Karpas-422 (cell line): ENCODE results near the gene SAYSD1. TPM values are rescaled to one million over a fixed set of nuclear protein-coding genes. Genes with fewer than 3 reads are reported as not detected.

Experiments
- DNase-seq: peaks from one replicate; pipeline ENCODE4 v3.0.0-alpha.2; 2015
- H2AFZ ChIP-seq: fragments of 200-600 bp; sonication (generic); 2 replicates; pipeline ENCODE4 v1.6.1; 2014; ENCODE audit warnings: antibody characterized with exemption, low read length, mixed read lengths
- H3K27ac ChIP-seq: fragments of 200-600 bp; sonication (generic); 2 replicates; pipeline ENCODE4 v1.5.1; 2014; ENCODE audit warnings: mild to moderate bottlenecking, low read length, moderate library complexity
- H3K27me3 ChIP-seq: fragments of 200-600 bp; sonication (generic); 2 replicates; pipeline ENCODE4 v1.6.1; 2014; ENCODE audit warnings: low read length, mixed read lengths
- H3K36me3 ChIP-seq: fragments of 200-600 bp; sonication (generic); 2 replicates; pipeline ENCODE4 v1.6.1; 2014; ENCODE audit warnings: low read length, mixed read lengths; ENCODE audit not compliant: insufficient read depth
- H3K4me1 ChIP-seq: fragments of 200-600 bp; sonication (generic); 2 replicates; pipeline ENCODE4 v1.6.1; 2014; ENCODE audit warnings: mild to moderate bottlenecking, low read length, mixed read lengths
- H3K4me2 ChIP-seq: fragments of 200-600 bp; sonication (generic); 2 replicates; pipeline ENCODE4 v1.6.1; 2014; ENCODE audit warnings: low read length, low read depth, mild to moderate bottlenecking; ENCODE audit not compliant: poor library complexity, severe bottlenecking
- H3K4me3 ChIP-seq: fragments of 200-600 bp; sonication (generic); 2 replicates; pipeline ENCODE4 v1.5.1; 2014; ENCODE audit warnings: mild to moderate bottlenecking, antibody characterized with exemption, low read length, mixed read lengths
- H3K79me2 ChIP-seq: fragments of 200-600 bp; sonication (generic); 2 replicates; pipeline ENCODE4 v1.6.1; 2014; ENCODE audit warnings: mild to moderate bottlenecking, low read length, mixed read lengths
- H3K9ac ChIP-seq: fragments of 200-600 bp; sonication (generic); 2 replicates; pipeline ENCODE4 v1.6.0; 2014; ENCODE audit warnings: low read length
- H3K9me2 ChIP-seq: fragments of 200-600 bp; sonication (generic), shearing (Covaris generic); replicated peaks from 2 replicates; pipeline ENCODE4 v1.6.0; 2014; ENCODE audit warnings: mild to moderate bottlenecking, low read length, moderate library complexity; ENCODE audit not compliant: insufficient read depth
- H3K9me3 ChIP-seq: fragments of 300-700, 200-600 bp; sonication (generic); 2 replicates; pipeline ENCODE4 v1.6.1; 2014; ENCODE audit warnings: low read length, mixed read lengths
- H4K20me1 ChIP-seq: fragments of 200-600 bp; sonication (generic); 2 replicates; pipeline ENCODE4 v1.6.1; 2014; ENCODE audit warnings: mild to moderate bottlenecking, antibody characterized with exemption, low read length, low read depth; ENCODE audit not compliant: insufficient read depth
- total RNA-seq: library from RNA; depleted of rRNA; stranded (reverse); fragments of >200 nt; shearing (Covaris generic); gene quantifications from 2 replicates; pipeline ENCODE4 v1.2.3, GENCODE V29; 2014; ENCODE audit warnings: low replicate concordance

The SAYSD1 gene
- total RNA-seq, 1 experiment from 2014 or later = 15.3 TPM

- Histone ChIP-seq H4K20me1 (no peaks in the 10 kb centered on the region), H3K27ac (no peak overlapping the region), H3K79me2 (no peaks in the 10 kb centered on the region), H3K9ac (no peak overlapping the region), H2AFZ (no peak overlapping the region), H3K4me3 (no peak overlapping the region), H3K4me2 (no peak overlapping the region), H3K9me3 (no peaks in the 10 kb centered on the region), H3K9me2 (no peaks in the 10 kb centered on the region), H3K4me1 (no peaks in the 10 kb centered on the region), H3K36me3 (no peaks in the 10 kb centered on the region), H3K27me3 (no peaks in the 10 kb centered on the region)
- no peak for DNase-seq
Measured at GRCh38 chr6:39062014-39062740, 52.8 kb downstream of the SAYSD1 start.

- no peak overlapping the region for H3K9ac ChIP-seq
- H3K27ac ChIP-seq = no peak overlapping the region
- H3K4me2 ChIP-seq = no peak overlapping the region
- H3K4me1 ChIP-seq = no peaks in the 10 kb centered on the region
- no peak overlapping the region for H3K4me3 ChIP-seq
- DNase-seq = no peak
- H3K27me3 ChIP-seq = no peaks in the 10 kb centered on the region
- H3K79me2 ChIP-seq = no peaks in the 10 kb centered on the region
- H3K36me3 ChIP-seq = no peaks in the 10 kb centered on the region
- H2AFZ ChIP-seq = no peak overlapping the region
- H3K9me2 ChIP-seq = no peaks in the 10 kb centered on the region
- no peaks in the 10 kb centered on the region for H3K9me3 ChIP-seq
- no peaks in the 10 kb centered on the region for H4K20me1 ChIP-seq
Measured at GRCh38 chr6:39061588-39061987, 53.4 kb downstream of the SAYSD1 start.

GRCh38 chr6:39061182-39061581, 53.8 kb downstream of the SAYSD1 start:
- no peaks in the 10 kb centered on the region for H3K4me1 ChIP-seq
- H4K20me1 ChIP-seq = no peaks in the 10 kb centered on the region
- DNase-seq = no peak
- no peak overlapping the region for H3K4me3 ChIP-seq
- no peaks in the 10 kb centered on the region for H3K36me3 ChIP-seq
- H3K9me3 ChIP-seq = no peaks in the 10 kb centered on the region
- H3K4me2 ChIP-seq = no peak overlapping the region
- H3K27me3 ChIP-seq = no peaks in the 10 kb centered on the region
- H2AFZ ChIP-seq = no peak overlapping the region
- no peaks in the 10 kb centered on the region for H3K9me2 ChIP-seq
- no peak overlapping the region for H3K27ac ChIP-seq
- no peak overlapping the region for H3K9ac ChIP-seq
- H3K79me2 ChIP-seq = no peaks in the 10 kb centered on the region

- DNase-seq = no peak
- H3K9me2 ChIP-seq = no peaks in the 10 kb centered on the region
- no peak overlapping the region for H3K4me2 ChIP-seq
- no peak overlapping the region for H3K4me3 ChIP-seq
- H4K20me1 ChIP-seq = no peaks in the 10 kb centered on the region
- H3K9me3 ChIP-seq = no peaks in the 10 kb centered on the region
- no peak overlapping the region for H3K27ac ChIP-seq
- no peaks in the 10 kb centered on the region for H3K4me1 ChIP-seq
- no peaks in the 10 kb centered on the region for H3K79me2 ChIP-seq
- no peak overlapping the region for H3K9ac ChIP-seq
- H3K27me3 ChIP-seq = no peaks in the 10 kb centered on the region
- no peak overlapping the region for H2AFZ ChIP-seq
- H3K36me3 ChIP-seq = no peaks in the 10 kb centered on the region
Measured at GRCh38 chr6:39060467-39061160, 54.4 kb downstream of the SAYSD1 start.

GRCh38 chr6:39059496-39060310, 55.3 kb downstream of the SAYSD1 start:
- Histone ChIP-seq H3K27ac (no peak overlapping the region), H3K9ac (no peak overlapping the region), H3K79me2 (no peaks in the 10 kb centered on the region), H3K4me2 (no peak overlapping the region), H3K9me2 (no peaks in the 10 kb centered on the region), H2AFZ (no peak overlapping the region), H3K4me1 (no peaks in the 10 kb centered on the region), H3K36me3 (no peaks in the 10 kb centered on the region), H4K20me1 (no peaks in the 10 kb centered on the region), H3K9me3 (no peaks in the 10 kb centered on the region), H3K27me3 (no peaks in the 10 kb centered on the region), H3K4me3 (no peak overlapping the region)
- DNase-seq = no peak

- H3K27me3 ChIP-seq = no peaks in the 10 kb centered on the region
- no peaks in the 10 kb centered on the region for H3K9me3 ChIP-seq
Measured at GRCh38 chr6:39058471-39059147, 56.4 kb downstream of the SAYSD1 start.

GRCh38 chr6:39057251-39058155, 57.5 kb downstream of the SAYSD1 start:
- Histone ChIP-seq H4K20me1 (no peaks in the 10 kb centered on the region), H3K27ac (no peak overlapping the region), H3K79me2 (no peaks in the 10 kb centered on the region), H3K9ac (no peak overlapping the region), H3K27me3 (no peaks in the 10 kb centered on the region), H3K36me3 (no peaks in the 10 kb centered on the region), H2AFZ (no peak overlapping the region), H3K4me3 (no peak overlapping the region), H3K4me1 (no peaks in the 10 kb centered on the region), H3K4me2 (no peak overlapping the region), H3K9me2 (no peaks in the 10 kb centered on the region), H3K9me3 (no peaks in the 10 kb centered on the region)
- no peak for DNase-seq

More at GRCh38 chr6:39058471-39059147, 56.4 kb downstream of the SAYSD1 start:
- Histone ChIP-seq H3K9me2 (no peaks in the 10 kb centered on the region), H3K27ac (no peak overlapping the region), H3K36me3 (no peaks in the 10 kb centered on the region), H4K20me1 (no peaks in the 10 kb centered on the region), H3K4me1 (no peaks in the 10 kb centered on the region), H3K4me2 (no peak overlapping the region), H3K4me3 (no peak overlapping the region), H2AFZ (no peak overlapping the region), H3K9ac (no peak overlapping the region), H3K79me2 (no peaks in the 10 kb centered on the region)
- DNase-seq = no peak
